Stimulated activated naive CD8-positive, alpha-beta T cell treated with anti-CD3 and anti-CD28 coated beads, Interleukin-15, Interleukin-2, amounts not matched to agents 100 U/mL and 50 U/mL, for 24 hours (primary cell): Measurements from ENCODE around the gene BIVM.
A peak's percentile ranks its signal among the peaks of the same experiment; 100 is the strongest.

ENCODE experiments used
- ATAC-seq: fragments of 150-1000 bp; cut with Tn5 transposase; one replicate; pipeline ENCODE4 v1.10.0; 2021
- DNase-seq: peaks from one replicate; pipeline ENCODE4 v3.0.0; 2021

BIVM gene

DNA sequence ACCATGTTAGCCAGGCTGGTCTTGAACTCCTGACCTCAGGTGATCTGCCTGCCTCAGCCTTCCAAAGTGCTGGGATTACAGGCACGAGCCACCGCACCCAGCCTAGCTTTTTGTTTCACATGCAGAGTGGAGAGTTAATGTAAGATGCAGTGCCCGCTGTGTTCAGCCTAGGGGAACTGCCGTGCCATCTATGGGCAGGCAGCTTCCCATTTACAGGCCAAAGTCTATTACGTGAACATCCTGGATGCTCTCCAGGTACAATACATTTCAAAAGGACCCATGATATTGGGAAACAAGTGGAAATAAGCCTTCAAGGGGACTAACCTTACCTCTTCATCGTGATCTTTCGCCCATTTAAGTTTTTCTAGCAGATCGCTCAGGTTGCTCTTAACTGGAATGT lies 10.2 kb upstream of the BIVM start:
- ATAC-seq (no peak), DNase-seq (no peak)

DNA sequence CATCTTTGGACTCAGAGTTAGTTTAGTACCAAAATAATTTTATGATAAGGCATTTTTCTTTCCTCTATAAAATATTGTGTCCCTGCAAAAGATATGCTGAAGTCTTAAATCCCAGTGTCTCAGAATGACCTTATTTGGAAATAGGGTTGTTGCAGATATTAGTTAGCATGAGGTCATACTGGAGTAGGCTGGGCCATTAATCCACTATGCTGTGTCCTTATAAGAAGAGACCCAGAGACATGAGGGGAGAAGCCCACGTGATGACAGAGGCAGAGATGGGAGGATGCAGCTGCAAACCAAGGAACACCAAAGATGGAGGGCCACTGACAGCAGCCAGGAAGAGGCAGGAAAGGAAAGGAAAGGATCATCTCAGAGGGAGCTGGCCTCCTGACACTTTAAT lies 6.5 kb upstream of the BIVM start:
- DNase-seq = no peak
- ATAC-seq = no peak

DNA sequence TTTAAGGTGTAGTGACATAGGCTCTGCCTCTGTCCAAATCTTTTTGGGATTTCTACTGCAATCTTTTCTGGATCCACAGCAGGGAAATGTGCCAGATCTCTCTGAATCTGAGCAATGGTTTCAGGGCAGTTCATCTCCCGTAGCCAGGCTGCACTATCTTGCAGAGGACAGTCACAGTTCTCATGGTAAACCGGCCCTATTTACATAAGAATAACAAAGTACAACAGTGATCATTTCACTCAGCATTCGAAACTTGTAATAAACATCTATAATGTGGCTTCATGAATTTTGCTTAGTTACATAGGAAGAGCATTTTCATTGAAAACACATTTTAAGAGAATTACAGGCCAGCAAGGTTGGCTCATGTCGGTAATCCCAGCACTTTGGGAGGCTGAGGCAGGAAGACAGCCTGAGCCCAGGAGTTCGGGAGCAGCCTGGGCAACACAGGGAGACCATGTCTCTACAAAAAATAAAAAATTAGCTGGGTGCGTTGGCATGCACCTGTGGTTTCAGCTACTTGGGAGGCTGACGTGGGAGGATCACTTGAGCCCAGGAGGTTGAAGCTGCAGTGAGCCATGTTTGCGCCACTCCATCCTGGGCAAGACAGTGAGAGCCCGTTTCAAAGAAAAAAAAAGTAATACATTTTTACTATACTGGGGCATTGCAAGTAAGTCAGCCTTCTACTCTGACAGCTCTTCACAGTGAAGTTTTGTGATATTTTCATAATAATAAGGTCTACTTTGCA lies 5.1 kb upstream of the BIVM start:
- no peak for ATAC-seq
- DNase-seq = no peak

DNA sequence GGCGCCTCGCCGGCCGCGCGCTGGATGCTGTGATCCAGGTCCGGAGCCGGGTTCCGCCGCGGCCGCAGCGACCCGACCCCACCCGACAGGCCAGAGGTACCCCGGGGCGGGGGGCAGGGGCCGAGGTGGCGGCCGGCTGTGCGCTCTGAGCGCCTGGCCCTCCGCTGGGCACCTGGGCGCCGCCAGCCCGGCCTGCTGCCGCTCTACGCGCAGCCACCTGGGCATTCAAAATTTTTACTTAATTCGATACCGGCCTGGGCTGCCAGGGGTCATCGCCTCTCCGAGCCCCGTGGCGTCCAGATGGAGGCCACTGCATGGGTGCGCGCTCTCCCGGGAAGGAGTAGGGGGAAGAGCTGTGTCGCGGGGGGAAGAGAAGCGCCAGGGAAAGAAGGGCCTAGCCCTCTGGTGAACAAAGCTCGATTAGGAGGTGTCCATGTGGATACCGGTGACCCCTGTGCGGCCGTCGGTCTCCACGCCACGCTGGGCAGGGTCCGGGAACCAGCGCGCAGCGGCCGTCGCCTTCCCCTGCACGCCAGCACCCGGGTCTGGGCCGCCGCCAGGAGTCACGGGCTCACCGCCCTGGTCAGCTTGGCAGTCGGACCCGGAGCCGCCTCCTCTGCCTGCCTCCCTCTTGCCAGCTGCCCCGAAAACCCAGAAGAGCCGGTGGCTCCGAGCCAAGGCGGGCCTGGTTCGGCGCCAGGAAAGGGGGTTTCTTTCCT lies 666 bp downstream of the BIVM start:
- ATAC-seq = peak; percentile 5
- peak; percentile 22 for DNase-seq

DNA sequence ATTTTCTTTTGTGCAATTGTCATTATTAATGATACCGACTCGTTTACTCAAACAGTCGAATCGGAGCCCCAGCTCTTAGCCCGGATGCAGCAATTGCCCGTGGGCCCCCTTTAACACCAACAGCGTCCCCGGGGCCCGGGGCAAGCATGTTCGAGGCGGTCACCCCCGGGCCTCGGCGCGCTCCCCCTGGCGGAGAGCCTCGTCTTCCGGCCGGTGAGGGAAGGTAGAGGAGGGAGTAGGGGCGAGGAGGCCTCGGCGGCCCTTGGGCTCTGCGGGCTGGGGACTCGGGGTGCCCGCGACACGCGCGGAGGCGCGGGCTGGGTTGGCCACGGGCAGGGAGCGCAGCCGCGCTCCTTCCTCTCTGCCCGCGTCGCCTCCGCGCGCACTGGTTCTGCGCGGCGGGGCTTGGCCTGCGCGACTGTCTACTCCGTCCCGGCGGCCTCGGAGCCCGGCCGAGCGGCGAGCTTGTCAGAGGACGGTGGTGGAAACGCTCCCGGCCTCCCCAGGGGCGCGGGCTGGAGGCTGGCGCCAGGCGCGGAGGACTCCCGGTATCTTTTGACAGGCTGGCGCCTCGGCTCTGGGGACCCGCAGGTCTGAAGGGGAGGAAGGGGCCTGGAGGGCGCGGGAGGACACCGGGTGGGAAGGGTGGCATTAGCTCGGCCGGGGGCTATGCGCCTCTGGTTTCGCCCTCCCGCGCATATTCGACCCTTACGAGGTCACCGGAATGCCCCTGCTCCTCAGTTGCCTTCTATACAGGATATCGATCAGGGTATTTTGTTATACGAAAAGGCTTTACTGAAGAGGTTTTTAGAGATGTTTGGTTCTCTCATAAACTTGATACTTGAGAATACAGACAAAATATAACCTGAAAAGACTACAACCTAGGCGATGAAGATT lies 1.5 kb downstream of the BIVM start:
- DNase-seq = peak; percentile 91
- peak; percentile 87 for ATAC-seq

DNA sequence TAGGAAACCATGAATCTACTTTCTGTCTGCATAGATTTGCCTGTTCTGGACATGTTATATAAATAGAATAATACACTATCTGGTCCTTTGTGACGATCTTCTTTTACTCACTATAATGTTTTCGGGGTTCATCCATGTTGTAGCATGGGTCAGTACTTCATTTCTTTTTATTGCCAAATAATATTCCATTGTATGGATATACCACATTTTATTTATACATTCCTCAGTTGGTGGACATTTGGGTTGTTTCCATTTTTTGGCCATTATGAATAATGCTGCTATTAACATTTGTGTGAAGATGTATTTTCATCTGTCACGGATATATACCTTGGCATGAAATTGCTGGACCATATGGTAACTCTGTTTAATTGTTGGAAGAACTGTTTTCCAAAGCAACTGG lies 6.8 kb downstream of the BIVM start:
- ATAC-seq = no peak

DNA sequence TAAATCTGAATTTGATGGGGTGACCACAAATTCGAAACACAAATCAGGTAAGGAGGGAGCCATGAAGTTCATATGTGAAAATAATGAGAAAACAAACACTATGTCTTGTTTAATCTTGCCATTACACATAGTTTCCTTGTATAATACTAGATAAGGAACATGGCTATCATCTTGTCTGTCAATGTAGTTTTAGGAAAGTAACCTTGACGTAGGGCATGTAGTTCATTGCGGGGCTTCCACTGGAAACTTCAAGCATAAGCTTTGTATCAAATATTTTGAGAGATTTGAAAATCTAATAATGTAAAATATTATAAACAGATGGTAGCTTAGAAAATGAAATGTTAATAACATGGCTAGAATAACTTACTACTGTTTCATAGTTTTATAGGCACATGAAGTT lies 8.8 kb downstream of the BIVM start:
- DNase-seq (no peak), ATAC-seq (no peak)

More for the DNA sequence above, 6.8 kb downstream of the BIVM start:
- DNase-seq = no peak

DNA sequence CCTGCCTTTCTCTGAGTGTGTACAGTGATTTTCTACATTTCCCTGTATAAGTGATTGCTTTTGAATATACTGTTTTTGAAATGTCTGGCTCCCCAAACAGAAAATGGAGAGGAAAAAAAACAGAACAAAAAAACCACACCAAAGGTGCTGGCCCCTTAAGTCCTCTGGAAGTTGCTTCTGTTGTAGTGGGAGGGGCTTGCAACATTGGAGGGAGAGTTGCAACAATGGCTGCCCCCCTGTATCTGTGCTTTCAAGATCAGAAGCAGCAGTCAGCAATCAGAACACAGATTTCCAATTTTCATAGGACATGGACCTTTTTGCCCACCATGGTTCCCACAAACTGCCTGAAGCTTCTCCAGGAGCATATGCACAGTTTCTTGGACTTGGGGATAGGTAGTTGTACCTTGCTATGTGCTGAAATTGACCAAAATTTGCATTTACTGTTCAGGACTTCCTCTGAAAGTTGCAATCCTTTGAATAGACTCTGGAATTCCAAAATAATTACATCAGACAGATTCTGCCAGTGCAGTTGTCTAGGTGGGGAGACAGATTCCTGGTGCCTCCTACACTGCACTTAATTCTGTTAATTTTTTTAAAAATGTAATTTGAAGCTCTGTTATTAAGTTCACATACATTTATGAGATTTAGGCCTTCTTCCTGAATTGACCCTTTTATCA lies 13.8 kb downstream of the BIVM start:
- DNase-seq = no peak
- ATAC-seq = no peak

DNA sequence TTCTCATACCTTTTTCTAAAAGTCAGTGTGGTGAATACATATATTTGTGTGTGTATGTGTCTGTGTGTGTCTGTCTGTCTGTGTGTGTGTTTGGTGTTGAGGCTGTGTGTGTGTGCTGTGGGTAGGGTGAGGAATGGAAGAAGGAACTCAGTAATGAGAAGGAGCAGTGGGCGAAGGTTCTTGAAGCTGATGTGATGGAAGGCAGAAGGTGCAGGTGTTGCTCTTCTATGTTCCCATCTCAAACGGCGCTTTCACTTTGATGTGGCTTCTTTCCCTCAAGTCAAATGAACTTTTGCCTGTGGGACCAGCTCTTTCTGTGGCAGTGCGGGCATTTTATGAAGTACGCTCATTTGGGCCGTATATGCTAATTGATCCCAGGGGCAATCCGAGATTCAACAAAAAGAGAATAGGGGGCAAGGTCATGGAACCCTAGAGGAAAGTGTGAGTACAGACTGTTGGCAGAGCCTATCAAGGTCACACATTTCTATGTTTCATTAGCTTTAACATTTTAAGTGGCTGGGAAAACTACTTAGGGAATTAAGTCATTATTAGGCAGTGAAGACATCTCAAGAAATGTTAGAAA lies 15.2 kb downstream of the BIVM start:
- peak; percentile 59 for ATAC-seq
- no peak for DNase-seq

DNA sequence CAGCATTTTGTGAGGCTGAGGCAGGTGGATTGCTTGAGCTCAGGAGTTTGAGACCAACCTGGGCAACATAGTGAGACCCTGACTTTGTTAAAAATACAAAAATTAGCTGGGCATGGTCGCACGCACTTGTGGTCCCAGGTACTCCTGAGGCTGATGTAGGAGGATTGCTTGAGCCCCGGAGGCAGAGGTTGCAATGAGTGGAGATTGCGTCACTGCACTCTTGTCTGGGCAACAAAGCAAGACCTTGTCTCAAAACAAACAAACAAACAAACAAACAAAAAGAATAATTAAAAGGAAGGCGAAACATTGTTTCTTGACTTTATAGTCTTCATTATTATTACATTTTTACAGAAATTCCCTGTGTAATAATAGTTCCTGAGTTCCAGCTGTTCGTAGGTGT lies 15.9 kb downstream of the BIVM start:
- ATAC-seq (no peak), DNase-seq (no peak)

DNA sequence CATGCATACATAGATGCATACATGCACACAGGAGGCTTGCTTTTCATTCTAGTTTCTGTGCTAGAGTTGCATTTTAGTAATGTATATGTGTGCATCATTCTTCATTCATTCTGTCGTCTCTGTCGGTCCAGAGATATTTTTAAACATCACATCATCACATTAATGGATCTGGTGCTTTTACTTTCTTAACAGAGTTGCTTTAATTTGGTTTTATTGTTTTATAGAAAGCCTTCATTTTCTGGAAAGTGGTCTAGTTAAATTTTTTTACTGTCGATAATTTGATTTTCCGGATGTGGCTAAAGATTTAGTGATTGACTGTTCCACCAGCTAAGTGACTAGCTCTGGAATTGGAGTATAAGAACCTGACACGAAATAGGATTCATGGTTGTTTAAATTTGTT lies 16.9 kb downstream of the BIVM start:
- ATAC-seq (no peak), DNase-seq (no peak)

DNA sequence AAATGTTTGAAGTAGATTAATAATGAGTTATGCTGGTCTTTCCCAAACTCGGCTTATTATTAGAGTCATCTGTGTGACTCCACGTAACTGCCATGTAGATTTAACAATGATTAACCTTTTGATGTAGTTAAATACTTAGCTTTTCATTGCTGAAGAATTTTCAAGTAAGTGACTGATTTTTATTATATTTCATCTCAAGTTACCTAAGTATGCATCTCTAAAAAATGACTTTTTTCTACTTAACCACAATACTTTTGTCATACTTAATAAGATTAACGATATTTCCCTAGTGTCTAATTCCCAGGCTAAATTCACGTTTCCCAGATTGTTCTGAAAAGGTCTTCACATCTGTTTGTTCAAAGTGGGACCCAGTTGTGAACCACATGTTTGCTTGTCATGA lies 17.8 kb downstream of the BIVM start:
- DNase-seq = no peak
- no peak for ATAC-seq

DNA sequence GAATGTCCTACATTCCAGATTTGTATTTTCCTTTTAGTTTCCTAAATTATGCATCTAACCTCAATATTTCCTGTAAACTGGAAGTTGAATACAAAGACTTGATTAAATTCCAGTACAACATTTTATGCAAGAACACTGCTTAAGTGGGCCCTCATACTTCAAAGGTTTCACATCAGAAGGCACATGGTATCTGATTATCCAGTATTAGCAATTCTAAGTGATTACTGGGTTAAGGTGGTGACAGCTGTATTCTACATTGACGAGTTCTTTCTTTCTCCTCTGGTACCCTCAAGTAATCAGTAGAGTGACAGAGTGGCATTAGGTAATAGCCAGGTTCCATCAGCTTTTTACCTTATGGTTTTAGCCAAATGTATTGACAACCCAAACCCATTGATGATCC lies 18.3 kb downstream of the BIVM start:
- ATAC-seq (no peak), DNase-seq (no peak)

DNA sequence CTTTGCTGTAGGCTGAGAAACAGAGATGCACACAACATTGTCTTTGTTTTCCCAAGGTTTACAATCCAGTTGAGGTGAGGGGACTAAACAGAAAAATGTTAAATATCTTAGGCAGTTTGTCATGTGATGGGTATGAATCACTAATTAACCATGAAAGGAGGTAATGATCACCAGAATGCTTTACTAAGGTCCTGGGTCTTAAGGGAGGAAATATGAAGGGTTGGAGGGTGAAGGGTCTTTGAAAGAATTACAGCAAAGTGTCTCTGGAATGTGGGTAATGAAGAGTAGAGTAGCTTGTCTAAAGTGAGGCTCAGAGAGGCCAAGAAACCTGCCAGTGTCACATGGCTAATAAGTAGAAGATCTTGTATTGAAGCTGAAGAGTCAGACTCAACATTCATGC lies 19.0 kb downstream of the BIVM start:
- DNase-seq (no peak), ATAC-seq (no peak)

DNA sequence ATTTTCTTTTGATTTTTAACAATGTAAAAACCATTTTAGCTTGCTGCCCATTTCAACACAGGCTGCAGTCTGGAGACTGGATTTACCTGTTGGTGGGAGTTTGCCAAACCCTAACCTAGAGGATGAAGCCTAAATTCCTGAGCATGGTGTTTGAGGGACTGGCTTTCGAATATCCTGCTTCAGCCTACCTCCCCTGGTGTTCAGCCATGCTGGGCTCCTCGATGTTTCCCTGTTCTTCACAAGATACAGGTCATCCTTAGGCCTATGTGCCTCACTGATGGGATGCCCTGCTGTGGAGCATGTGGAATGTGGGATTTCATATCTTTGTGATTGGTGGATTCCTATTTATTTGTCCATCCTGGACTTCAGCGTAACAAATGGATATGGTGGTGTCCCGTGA lies 26.5 kb downstream of the BIVM start:
- DNase-seq = no peak
- ATAC-seq = no peak

DNA sequence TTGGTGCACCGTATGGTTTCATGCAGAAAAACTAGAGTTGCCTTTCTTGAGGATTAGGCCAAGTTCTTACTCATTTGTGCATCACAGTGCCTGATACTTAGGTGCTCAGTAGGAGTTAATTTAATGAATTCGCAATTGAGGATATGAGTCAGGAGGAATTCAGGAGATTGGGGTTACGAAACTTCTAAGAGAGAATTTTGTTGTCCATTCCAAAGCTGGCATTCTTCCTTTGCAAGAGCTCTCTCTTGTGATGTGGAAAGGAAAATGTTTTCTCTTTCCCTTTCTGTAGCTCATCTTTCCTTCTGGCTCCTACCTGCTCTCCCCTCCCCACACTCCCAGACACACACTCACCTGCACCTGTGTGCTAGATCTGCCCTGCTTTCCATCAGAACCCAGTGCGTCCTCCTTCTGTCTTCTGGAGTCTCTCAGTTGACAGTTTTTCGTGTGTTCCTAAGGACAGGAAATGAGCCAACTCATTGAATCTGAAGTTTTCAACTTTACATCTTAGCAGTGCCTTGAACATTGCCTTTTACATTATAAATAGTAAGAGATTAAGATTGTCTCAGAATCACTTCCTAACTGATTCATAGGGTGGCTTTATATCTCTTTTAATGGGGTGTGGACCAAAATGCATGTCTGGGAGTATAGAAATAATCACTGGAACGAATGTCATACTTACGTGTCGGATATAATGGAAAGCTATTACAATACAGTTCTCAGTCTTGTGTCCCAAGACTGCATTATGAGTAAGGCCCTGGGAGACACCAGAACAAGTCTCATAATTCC lies 27.2 kb downstream of the BIVM start:
- ATAC-seq (no peak), DNase-seq (no peak)

DNA sequence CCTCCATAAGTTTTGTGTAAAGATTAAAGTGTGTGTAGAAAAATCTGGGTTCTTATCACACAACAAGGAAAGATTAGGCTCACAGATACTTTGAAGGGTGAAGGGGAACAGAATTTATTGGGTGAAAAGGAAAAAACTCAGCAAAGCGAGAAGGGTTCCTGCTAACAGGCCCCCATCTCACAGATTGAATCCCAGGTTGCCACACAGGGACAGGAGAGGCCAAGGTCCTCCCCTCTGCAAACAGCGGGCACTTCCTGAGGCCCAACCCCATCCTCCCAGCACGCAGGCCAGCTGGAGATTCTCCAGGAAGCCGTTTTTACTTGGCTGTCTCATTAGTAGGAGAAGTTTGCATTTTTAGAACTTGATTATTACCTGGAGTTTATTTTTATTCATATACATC lies 31.7 kb downstream of the BIVM start:
- DNase-seq = no peak
- ATAC-seq = no peak

DNA sequence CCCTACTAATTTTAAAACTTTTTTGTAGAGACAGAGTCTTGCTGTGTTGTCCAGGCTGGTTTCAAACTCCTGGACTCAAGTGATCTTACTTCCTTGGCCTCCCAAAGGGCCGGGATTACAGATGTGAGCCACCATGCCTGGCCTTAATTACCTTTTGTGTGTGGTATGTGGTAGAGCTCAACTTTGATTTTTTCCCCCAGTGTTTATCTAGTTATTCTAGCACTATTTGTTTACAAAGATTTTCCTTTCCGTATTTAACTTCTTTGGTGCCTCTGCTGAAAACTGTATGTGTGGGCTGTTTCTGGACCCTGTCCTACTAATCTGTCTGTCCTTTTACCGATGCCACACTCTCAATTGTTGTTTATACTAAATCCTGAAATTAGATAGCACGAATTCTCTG lies 37.6 kb downstream of the BIVM start:
- ATAC-seq (no peak), DNase-seq (no peak)

DNA sequence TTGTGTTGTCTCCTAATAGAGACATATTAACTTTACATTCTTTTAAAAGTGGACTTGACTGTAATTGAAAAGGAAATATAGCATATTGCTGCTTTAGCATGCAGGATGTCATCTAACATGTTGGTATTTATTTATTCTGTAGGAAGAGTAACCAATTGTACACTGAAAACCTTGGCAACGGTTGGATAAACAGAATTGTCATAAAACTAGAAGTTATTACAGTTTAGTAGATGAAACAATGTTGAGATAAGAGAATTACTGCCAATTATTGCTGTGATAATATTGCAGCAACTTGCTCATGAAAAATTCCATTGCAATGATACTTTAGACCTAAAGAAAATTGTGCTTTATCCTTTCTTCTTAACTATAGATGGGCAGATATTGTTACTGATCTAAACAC lies 39.4 kb downstream of the BIVM start:
- ATAC-seq = no peak
- DNase-seq = no peak

DNA sequence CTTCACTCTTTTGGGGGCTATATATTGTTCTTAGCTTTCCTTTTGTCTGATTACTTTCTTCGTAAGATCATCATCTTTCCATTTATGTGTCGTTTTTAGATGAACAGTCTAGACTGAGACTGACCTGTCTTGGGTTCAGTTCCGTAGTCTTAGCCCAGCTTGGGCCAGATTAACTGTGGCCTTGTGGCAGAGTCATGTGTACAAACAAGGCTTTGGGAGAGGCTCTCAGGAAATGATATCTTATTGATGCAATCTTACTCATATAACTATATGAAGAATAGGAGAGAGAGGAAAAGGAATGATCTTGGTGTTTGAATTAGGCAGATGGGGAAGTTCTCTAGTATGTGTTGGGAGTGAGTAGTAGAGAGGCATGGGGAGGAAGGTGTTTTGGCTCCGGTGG lies 40.1 kb downstream of the BIVM start:
- ATAC-seq = no peak

DNA sequence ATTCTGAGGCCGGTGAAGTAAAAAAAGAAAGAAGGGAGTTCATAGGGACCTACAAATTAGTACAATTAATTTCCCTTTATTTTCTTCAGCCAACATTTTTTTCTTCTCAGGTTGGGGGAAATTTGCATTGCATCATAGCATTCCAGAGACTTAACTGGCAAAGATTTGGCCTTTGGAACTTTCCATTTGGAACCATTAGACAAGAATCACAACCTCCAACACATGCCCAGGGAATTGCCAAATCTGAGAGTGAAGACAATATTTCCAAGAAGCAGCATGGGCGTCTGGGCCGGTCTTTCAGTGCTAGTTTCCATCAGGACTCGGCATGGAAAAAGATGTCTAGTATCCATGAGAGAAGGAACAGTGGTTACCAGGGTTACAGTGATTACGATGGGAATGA lies 40.5 kb downstream of the BIVM start:
- DNase-seq = no peak
- no peak for ATAC-seq

More for the DNA sequence above, 40.1 kb downstream of the BIVM start:
- no peak for DNase-seq
